OCI-M2 (cell line): Measurements from ENCODE around the gene HBB.

Experiments
- DNase-seq: peaks from one replicate; lab custom pipeline; 2025; ENCODE audit not compliant: unreplicated experiment; lab: John Stamatoyannopoulos, UW

The HBB gene

GRCh38 chr11:5228124-5228523, 1.3 kb upstream of the HBB start:
- DNase-seq = no peak

- DNase-seq = no peak
These were observed 810 bp upstream of the HBB start for GRCh38 chr11:5227681-5228080.

GRCh38 chr11:5225480-5225871, 1.4 kb downstream of the HBB start:
- DNase-seq = no peak

- DNase-seq = no peak
These were observed 2.1 kb downstream of the HBB start for GRCh38 chr11:5224538-5225479.

GRCh38 chr11:5223686-5224085, 3.2 kb downstream of the HBB start:
- no peak for DNase-seq

- no peak for DNase-seq
These were observed 3.7 kb downstream of the HBB start for GRCh38 chr11:5223146-5223545.

- no peak for DNase-seq
These were observed 16.4 kb downstream of the HBB start for GRCh38 chr11:5210376-5210885.

- DNase-seq = peak; percentile 70
These were observed 22.1 kb downstream of the HBB start for GRCh38 chr11:5204787-5205186.

GRCh38 chr11:5203366-5203765, 23.5 kb downstream of the HBB start:
- DNase-seq = no peak

GRCh38 chr11:5200582-5200981, 26.3 kb downstream of the HBB start, which contains the start of gene OR51V1:
TSS of gene OR51V1 (minus strand) at chr11:5200682. CDS start at chr11:5200682, 0 bp downstream.
- no peak for DNase-seq

GRCh38 chr11:5198285-5198684, 28.6 kb downstream of the HBB start:
- no peak for DNase-seq

GRCh38 chr11:5197536-5197935, 29.3 kb downstream of the HBB start:
- DNase-seq = no peak

GRCh38 chr11:5196731-5197130, 30.1 kb downstream of the HBB start:
- no peak for DNase-seq

- DNase-seq = no peak
These were observed 30.8 kb downstream of the HBB start for GRCh38 chr11:5196067-5196466.

- no peak for DNase-seq
These were observed 34.1 kb downstream of the HBB start for GRCh38 chr11:5192738-5193137.

- DNase-seq = no peak
These were observed 38.7 kb downstream of the HBB start for GRCh38 chr11:5188201-5188600.

GRCh38 chr11:5178046-5178837, 48.6 kb downstream of the HBB start:
- no peak for DNase-seq
